Esophagus squamous epithelium (tissue), 5 donors: Measurements from ENCODE around the gene MFSD12. TPM values are rescaled to one million over a fixed set of nuclear protein-coding genes. Genes with fewer than 3 reads are reported as not detected.

Experiments used
- DNase-seq: peaks from one replicate; lab custom pipeline; 2025; lab: John Stamatoyannopoulos, UW
- H3K27ac ChIP-seq, 4 donors: fragments of 200-600 bp; sonication (generic); one replicate each; pipeline ENCODE4 v1.5.1; 2016 to 2019; ENCODE audit warnings: mild to moderate bottlenecking in 1 of 4
- H3K27me3 ChIP-seq, 4 donors: fragments of 200-600 bp; sonication (generic); 1 replicate in 3 of 4; 2 replicates in 1 of 4; pipeline versions ENCODE4 v1.5.1 to v1.6.0; 2017 to 2021; ENCODE audit warnings: antibody characterized with exemption in 1 of 4
- H3K36me3 ChIP-seq, 3 donors: fragments of 200-600 bp; sonication (generic); one replicate each; pipeline ENCODE4 v1.5.1; 2016 to 2019
- H3K4me1 ChIP-seq, 3 donors: fragments of 200-600 bp; sonication (generic); one replicate each; pipeline ENCODE4 v1.5.1; 2017 to 2019
- H3K4me3 ChIP-seq, 4 donors: fragments of 200-600 bp; sonication (generic); 1 replicate in 3 of 4; 2 replicates in 1 of 4; pipeline ENCODE4 v1.5.1; 2016 to 2019; ENCODE audit warnings: mild to moderate bottlenecking in 2 of 4, moderate library complexity in 1 of 4
- H3K9me3 ChIP-seq, 3 donors: fragments of 200-600 bp; sonication (generic); one replicate each; pipeline ENCODE4 v1.5.1; 2016 to 2019
- CTCF ChIP-seq, 6 experiments: fragments of 450-650 bp in 4 of 6; fragments of 200-600 bp in 2 of 6; sonication (generic) in 2 of 6; IDR thresholded peaks; one replicate each; pipeline ENCODE4 v1.5.1; 2016 to 2019; ENCODE audit warnings: antibody characterized with exemption in 6 of 6, mild to moderate bottlenecking in 4 of 6, moderate library complexity in 4 of 6
- POLR2A ChIP-seq, 4 donors: fragments of 450-650 bp; IDR thresholded peaks; one replicate each; pipeline ENCODE4 v1.6.1; 2017; ENCODE audit warnings: antibody characterized with exemption in 4 of 4, mild to moderate bottlenecking in 4 of 4, moderate library complexity in 3 of 4
- WGBS, 2 donors: methylation state at CpG; one replicate each; pipeline ENCODE4 v1.1.5; 2018; 5-methylcytosine and 5-hydroxymethylcytosine counted together
- intact Hi-C: fragments of 100-400 bp; cut with DNase I; formaldehyde crosslinking; loops from one replicate; pipeline ENCODE4 v1.15.0; 2022
- total RNA-seq, 4 donors: library from RNA; depleted of rRNA; stranded (reverse); fragments of >200 nt; gene quantifications; one replicate each; pipeline ENCODE4 v1.1.0, GENCODE V29; 2016
- donor health status: DM: yes; HTN: yes; CAD: no.

MFSD12 gene
- total RNA-seq, 4 donors from 2014 or later = 22.5 to 50.4 (median 37.3) TPM

DNA sequence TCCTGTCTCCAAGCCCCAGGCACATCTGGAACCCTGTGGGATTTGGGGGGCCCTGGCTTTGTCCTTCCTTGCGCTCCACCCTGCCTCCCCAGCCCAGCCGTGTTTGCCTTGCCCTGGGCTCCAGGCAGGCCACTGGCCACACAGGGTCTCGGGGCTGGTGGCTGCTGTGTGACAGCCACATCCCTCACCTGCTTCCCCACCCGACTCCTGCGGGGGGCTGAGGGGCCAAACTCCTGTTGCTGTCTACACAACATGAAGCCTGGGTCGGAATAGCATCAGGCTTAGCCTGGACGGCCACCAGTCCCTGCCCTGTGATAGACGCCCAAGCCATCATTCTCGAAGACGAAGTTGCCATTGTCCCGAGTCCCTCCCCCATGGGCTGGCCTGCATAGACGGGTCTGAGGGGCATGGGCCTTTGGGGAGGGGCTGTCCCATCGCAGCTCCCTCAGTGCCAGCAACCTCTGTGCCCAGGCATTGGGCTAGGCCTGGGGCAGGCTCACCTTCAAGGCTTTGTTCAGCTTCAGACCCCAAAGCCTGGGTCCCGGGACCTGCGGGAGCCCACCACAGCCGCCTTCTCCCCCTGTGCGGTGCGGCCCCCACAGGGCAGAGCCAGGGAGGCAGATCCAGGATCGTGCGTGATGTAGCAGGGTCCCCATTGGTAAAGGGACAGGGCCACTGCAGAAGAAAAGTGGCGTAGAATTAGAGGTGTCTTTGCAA, 33.9 kb downstream of the MFSD12 start:
- DNase-seq = no peak
- H3K27ac ChIP-seq = no peak overlapping the region
- WGBS, 2 donors = 40 to 89% methylated on average over 1 to 6 of the region's 21 CpGs
- H3K27me3 ChIP-seq = no peaks in the 10 kb centered on the region
- no peak for TF ChIP-seq CTCF (IDR thresholded peaks at IDR 0.05)
- no peak for TF ChIP-seq POLR2A (IDR thresholded peaks at IDR 0.05)
- H3K9me3 ChIP-seq = no peaks in the 10 kb centered on the region
- H3K4me3 ChIP-seq = no peak overlapping the region
- intact Hi-C loops = no loop called here
- H3K4me1 ChIP-seq = peaks cover 7 to 43% (median 7%) of the 10 kb centered on the region in 3 donors
- peaks cover 38 to 89% (median 45%) of the 10 kb centered on the region in 3 donors for H3K36me3 ChIP-seq

DNA sequence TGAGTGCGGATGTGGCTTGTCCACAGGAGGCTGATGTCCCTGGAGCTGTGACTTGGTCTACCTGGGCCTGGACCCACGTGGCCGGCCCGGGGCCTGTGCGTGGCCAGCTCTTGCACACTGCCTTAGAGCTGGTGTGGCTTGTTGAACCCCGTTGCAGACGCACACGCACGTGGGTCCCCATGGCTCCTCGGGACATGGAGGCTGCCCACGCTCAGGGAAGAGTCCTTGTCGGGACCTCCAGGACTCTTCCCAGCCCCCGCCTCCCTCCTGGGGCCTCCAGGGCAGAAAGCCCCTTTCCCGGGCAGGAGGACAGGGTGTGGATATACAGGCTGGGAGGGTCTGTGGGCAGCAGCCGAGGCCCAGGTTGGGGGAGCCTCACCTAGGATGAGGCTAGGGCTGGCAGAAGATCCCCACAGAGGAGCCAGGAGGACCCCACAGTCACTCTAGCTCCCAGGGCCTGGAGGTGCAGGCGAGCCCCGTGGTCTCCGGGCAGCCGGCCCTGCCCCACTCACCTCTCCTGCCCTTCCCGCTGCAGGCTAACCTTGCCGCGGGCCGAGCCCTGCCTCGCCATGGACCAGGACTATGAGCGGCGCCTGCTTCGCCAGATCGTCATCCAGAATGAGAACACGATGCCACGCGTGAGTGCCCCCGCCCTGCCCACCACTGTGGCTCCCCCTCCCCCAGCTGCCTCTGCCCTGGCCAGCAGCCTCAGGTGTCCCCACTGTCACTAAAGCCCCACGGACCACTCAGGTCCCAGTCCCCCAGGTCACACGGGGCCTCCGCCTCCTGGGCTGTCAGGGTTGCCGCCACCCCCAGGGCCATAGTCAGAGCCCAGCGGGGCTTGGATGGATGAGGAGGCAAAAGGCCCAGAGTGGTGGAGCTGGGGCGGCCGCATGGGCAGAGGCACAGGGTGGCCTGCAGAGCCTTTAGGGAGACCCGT, 34.7 kb downstream of the MFSD12 start:
- H3K4me3 ChIP-seq = no peak overlapping the region
- H3K27ac ChIP-seq = peak overlapping the region in 1 of 4 donors; percentile 86
- TF ChIP-seq CTCF (IDR thresholded peaks at IDR 0.05) = no peak
- TF ChIP-seq POLR2A (IDR thresholded peaks at IDR 0.05) = no peak
- intact Hi-C loops = no loop called here
- H3K4me1 ChIP-seq = peaks cover 7 to 51% (median 7%) of the 10 kb centered on the region in 3 donors
- no peaks in the 10 kb centered on the region for H3K27me3 ChIP-seq
- no peaks in the 10 kb centered on the region for H3K9me3 ChIP-seq
- DNase-seq = no peak
- peaks cover 32 to 85% (median 39%) of the 10 kb centered on the region in 3 donors for H3K36me3 ChIP-seq
- WGBS, 2 donors = 99% methylated on average over 14 of the region's 40 CpGs; no CpG with 5 or more reads in 1 of the 2 donors

- 33 to 45% methylated on average over 5 to 7 of the region's 7 CpGs for WGBS, 2 donors
- Histone ChIP-seq H3K36me3 (peaks cover 17 to 75% (median 25%) of the 10 kb centered on the region in 3 donors), H3K27ac (peak overlapping the region; percentile 73 to 86 (median 82)), H3K4me3 (no peak overlapping the region), H3K9me3 (no peaks in the 10 kb centered on the region), H3K4me1 (peaks cover 7 to 67% (median 16%) of the 10 kb centered on the region in 3 donors), H3K27me3 (no peaks in the 10 kb centered on the region)
- intact Hi-C loops = no loop called here
- no peak for DNase-seq
- TF ChIP-seq CTCF (IDR thresholded peaks at IDR 0.05) = no peak
These were observed 36.3 kb downstream of the MFSD12 start for GRCh38 chr19:3521104-3521445.

- H3K4me3 ChIP-seq = no peak overlapping the region
- peak overlapping the region; percentile 73 to 86 (median 82) for H3K27ac ChIP-seq
These were observed 37.0 kb downstream of the MFSD12 start for GRCh38 chr19:3520166-3521103.

More at GRCh38 chr19:3520166-3521103, 37.0 kb downstream of the MFSD12 start:
- TF ChIP-seq CTCF (IDR thresholded peaks at IDR 0.05) = peak in 2 of 6 experiments; percentile 17 to 27
- TF ChIP-seq POLR2A (IDR thresholded peaks at IDR 0.05) = peak in 2 of 4 donors; percentile 28 to 47
- 34 to 90% methylated on average over 3 to 11 of the region's 37 CpGs for WGBS, 2 donors
- DNase-seq = no peak
- intact Hi-C loops = no loop called here
- peaks cover 7 to 73% (median 17%) of the 10 kb centered on the region in 3 donors for H3K4me1 ChIP-seq
- no peaks in the 10 kb centered on the region for H3K9me3 ChIP-seq
- H3K27me3 ChIP-seq = no peaks in the 10 kb centered on the region
- peaks cover 15 to 69% (median 21%) of the 10 kb centered on the region in 3 donors for H3K36me3 ChIP-seq
